Mucosa of gallbladder (tissue), 1 donor: Measurements from ENCODE around the gene CCSER1. TPM values are rescaled to one million over a fixed set of nuclear protein-coding genes. Genes with fewer than 3 reads are reported as not detected.

Experiments
- DNase-seq: peaks from one replicate; pipeline ENCODE4 v3.0.0-alpha.2; 2020; ENCODE audit warnings: low spot score
- total RNA-seq: library from RNA; stranded (reverse); gene quantifications from one replicate; pipeline ENCODE4 v1.2.1, GENCODE V29; 2021
- donor health status: DM: no; HTN: no; CAD: no.

Gene CCSER1
- total RNA-seq, 1 donor from 2014 or later = 5.4 TPM

DNA sequence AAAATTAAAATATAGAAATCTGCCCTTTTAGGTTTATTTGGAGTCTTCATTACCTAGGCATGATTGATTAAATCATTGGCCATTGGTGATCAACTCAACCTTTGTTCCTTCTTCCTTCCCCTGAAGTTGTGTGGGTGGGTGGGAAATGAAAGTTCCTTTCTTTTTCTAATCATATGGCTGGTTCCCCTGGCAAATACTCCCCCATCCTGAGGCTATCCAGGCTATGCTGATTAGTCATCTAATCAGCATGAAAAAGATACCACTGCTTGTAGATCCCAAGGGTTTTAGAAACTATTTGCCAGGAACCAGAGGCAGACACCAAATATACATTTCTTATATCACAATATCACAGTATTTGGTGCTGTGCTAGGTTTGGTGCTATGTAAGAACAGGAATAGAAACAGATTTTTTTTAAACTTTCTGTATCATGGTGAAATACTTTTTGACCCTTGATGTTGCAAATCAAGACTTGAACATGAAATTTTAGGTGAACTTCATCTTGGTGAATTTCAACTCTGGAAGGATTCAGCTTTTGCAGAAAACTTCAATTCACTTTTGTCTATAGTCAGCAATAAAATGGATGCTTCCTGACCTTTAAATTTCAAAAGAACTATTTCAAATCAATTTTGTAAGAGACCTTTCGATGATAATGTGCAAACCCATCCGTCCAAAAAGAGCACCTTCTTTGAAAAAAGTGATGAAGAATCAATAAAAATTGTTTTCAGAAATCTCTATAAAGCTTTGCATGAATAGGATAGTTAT is 71.1 kb downstream of the CCSER1 start:
- no peak for DNase-seq

DNA sequence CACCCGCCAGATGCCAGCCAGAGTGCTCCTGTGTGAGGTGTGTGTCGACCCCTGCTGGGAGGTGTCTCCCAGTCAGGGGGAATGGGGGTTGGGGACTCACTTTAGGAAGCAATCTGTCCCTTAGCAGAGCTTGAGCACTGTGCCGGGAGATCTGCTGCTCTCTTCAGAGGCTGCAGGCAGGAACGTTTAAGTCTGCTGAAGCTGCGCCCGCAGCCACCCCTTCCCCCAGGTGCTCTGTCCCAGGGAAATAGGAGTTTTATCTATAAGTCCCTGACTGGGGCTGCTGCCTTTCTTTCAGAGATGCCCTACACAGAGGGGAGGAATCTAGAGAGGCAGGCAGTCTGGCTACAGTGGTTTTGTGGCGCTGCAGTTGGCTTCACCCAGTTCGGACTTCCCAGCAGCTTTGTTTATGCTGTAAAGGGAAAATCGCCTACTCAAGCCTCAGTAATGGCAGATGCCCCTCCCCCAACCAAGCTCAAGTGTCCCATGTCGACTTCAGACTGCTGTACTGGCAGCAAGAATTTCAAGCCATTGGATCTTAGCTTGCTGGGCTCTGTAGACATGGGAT is 80.8 kb downstream of the CCSER1 start:
- DNase-seq = no peak

DNA sequence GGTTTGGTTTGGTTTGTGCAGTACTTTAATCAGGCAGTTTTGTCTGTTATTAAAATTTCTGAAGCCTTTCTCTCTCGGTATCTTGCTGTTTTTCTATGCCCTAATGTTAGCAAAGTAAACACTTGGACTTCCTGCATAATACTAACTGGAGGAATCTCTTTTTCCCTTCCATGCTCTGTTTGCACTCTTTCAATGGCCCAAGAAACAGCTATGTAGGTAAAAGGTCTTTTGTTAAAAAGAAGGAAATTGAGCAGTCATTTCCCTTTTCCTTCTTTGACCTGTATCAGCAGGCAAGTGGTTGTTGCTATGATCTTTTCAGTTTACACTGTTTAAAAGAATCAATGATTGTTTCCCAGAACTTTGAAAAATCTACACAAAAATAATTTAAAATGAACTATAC is 82.7 kb downstream of the CCSER1 start:
- DNase-seq = no peak

DNA sequence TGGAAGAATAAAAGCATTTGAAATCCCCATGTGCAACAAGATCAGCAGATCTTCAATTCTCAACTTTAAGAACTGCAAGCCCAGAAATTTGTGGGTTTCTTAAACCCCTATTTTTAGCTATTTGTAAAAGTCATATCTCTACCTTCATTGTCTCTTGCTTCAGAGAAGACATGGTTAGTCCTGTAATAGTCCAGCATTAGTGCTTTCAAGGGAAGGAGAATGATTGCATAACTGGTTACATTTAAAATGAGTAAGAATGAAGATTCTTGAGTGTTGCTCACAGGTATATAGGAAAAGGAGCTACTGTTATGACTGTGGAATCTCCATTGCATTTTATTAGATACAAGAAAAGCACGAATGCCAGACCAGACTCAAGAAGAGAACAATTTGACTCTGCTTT is 84.0 kb downstream of the CCSER1 start:
- no peak for DNase-seq

DNA sequence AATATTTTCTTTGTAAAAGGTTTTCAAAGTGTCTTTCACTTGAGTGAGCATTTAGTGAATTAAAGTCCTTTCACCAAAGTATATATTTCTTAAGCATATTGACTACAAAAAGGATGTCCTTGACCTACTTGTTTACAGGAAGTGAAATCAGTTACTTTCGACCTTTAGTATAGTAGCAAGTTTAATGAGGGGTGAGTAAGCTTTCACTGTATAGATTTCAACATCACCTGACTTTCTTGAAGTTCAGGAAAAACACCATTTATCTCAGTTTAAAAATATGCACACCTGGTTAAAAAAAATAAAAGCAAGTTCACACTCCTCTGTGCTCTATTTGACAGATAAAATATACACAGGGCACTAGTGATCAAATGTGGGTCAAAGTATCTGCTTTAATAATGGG is 88.1 kb downstream of the CCSER1 start:
- DNase-seq = no peak

DNA sequence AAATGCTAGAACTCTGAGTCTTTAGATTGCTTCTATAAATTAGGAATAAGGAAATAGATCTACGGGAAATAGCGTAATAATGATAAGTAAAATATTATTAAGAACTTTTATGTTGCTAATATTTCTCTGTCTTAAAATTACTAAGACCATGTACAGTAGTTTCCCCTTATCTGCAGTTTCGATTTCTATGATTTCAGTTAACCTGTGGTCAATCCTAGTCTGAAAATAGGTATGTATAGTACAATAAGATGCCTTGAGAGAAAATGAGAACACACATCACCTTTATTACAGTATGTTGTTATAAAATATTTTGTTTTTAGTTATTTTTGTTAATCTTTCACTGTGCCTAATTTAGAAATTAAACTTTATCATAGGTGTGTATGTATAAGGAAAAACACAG is 92.6 kb downstream of the CCSER1 start:
- no peak for DNase-seq

DNA sequence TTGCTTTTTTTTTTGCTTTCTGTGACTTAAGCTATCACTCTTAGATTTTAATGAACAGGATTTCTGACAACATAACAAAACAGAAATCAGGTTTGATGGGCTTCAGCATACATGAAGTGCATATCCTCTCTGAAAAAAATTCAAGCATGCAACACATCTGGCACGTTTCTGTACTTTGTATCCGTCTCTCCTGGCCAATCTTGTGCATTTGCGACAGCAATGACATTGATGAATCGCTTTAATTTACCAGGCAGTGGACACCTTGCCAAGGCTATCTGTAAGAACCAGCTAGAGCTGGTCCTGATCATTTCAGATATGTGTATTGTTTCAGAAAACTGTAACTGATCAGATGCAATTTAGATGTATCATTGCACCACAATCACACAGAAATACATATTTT is 93.3 kb downstream of the CCSER1 start:
- DNase-seq = no peak

DNA sequence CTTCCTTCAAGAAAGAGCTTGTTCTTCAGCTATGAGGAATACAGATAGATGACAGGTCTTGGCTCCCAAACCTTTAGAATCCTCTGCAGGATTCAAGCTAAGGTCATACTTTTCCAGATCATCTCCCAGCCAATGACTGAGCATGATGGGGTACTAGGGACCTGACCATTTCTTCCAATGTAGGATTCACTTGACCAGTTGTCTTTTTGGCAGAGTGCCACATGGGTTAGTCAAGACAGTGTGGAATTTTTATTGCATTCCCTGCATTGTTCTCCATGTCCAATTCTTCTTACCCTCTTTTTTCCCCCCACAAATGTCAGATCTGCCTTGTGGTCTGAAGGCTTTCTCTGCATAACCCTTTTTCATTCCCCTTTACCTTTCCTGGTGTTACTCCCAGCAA is 99.5 kb downstream of the CCSER1 start:
- no peak for DNase-seq

DNA sequence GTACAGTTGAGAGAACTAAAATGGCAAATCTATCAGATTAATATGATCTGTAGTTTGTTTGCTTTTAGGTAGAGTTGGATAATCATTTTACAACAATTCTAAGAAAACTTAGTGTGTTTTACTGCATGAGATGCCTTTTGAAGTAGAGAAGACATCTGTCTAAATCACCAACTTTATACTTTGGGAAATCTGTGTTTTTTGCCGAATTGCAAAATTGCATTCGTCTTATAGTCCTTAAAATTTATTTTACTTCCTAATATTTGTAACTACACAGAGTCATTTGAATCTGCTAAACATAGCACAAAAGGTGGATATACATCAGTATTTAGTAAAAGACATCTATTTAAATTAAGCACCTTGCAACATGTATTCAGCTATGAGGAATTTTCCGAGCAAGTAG is 100.0 kb downstream of the CCSER1 start:
- DNase-seq = no peak

DNA sequence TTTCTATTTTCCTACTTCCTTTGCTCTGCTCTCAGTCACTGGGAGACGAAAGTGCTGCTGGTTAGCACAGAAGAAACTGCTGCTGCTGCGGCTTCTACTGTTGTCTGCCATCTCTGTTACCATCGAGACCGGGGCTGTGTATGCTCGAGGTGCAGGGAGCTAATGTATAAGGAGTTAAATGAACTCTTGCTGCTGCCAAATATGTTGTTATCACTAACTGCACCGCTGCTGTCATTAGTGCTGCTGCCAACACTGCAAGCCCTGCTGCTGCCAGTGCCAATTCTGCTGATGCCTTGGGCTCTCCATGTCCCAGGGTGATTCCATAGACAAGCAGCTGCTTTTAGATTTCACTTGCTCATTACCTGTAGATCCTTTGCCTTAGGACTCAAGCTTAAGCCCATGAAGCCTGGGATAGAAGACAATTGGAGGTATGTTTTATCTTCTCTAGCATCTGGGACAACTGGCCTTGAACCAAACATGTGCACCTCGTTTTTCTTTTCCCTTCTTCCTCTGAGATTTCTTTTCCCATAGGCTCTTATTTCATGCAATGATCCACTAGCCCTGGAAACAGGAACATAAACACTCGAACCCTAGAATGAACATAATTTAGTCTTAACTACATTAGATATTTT is 107.8 kb downstream of the CCSER1 start:
- no peak for DNase-seq

DNA sequence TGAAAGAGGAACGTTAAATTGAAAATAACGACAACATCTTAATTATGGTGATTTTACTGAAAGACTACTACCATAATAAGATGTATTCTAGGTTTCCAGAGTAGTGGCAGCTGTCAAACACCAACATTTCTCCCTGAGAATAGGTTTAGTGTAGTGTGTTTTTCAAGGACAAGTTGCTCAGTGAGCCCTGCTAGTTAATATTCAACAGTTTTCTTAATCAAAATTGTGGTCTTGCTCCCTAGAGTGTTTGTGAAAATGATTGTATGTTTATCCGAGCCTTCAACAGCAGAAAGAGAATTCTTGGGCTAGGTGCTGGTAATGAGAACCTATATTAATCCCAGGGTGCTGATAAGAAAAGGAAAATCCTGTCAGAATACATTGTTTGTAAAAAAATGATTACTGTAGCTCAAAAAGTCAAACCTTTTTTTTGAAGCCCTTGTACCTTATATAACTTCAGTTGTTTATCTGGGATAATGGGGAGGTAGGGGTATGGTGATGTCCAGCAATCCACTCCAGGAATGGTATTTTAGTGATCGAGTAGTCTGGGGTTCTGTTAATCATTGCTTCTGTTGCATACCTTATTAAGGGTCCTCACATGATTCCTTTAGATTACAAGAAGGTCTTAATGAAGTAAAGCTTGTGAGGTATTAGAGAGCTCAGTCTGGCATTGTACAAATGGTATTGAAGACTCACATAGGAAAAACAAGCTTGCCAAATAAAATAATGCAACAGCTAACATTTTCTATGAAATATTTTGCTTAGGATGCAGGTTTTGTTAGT is 110.7 kb downstream of the CCSER1 start:
- DNase-seq = no peak

DNA sequence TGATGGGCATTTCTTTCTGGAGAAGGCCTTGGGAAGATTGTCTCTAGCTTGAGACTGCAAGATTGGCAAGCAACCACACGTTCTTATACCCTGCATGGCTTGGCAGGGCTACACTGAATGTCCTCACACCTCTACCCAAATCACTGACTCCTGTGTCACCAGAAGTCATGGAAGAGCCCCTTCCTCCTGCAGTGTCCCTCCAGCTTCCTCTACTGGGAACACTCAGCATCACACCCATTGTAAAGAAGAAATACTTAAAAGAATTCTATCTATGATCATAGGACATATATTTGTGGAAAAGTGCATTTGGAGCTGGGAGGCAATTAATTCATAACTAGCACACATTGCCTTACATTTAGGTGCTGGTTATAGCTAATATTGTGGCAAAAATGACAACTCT is 113.1 kb downstream of the CCSER1 start:
- DNase-seq = no peak

DNA sequence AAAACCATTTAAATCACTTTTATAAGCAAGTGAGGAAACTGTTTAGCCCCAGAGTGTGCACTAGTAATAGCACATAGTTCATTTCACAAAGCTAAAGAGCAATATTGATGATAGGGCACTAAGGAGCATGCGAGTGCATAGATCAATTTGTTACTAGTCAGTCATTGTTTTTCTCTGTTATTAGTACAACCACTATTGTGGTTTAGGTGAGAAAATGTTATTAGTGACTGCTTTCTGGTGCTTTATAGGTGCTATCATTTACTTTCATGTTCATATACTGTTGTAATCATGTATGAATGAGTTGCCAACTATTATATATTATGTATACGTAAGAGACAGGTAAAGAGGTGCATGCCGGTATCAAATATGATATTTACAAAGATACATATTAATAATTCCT is 113.8 kb downstream of the CCSER1 start:
- DNase-seq = no peak

DNA sequence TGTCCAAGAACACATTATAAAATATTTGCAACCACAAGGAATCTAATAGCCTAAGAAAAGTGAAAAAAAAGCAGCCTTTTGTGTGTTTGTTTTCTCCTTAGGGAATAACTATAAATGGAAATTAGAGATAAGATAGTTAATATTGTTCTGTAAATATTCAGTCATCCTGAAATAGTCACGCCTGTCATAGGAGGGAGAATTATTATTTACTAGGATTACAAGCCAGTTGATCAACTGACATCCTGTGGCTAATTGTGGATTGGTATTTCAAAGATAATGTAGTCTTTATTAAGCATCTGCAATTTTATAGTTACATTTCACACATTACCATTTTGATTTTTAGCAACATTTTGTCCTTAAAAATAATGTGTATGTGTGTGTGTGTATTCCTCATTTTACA is 118.6 kb downstream of the CCSER1 start:
- no peak for DNase-seq

DNA sequence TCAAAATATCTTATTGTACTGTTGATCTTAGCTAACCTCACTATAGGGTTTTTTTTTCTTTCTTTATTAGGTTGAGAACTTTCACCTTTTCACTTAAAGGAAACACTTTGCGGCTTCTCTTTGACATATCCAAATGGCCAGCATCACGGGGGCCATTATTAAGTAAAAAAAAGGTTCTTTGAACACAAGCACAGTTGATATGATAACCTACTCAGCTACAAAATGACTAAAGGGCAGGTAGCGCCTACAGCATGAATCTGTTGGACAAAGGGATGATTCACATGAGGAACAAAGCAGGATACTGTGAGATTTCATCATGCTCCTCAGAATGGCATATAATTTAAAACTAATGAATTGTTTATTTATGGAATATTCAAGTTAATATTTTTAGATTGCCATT is 119.6 kb downstream of the CCSER1 start:
- no peak for DNase-seq

DNA sequence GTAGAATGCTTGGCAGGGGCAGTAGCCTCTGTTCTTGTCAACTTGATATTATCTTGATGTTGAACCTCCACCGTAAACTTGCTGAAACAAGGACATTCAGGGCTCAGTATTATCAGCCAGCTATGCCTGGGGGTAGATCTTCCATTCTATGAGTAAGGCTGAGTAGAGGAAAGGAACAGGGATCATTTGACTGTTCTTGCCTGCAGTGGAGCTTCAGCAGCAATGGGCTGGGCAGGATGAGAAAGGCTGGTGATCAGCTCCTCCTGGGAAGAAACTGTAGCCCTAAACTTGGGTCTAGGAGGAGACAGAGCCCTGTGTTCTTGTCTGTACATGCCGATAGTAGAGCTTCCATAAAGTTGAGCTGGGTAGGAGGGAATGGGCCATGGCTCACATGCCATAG is 127.2 kb downstream of the CCSER1 start:
- DNase-seq = no peak

DNA sequence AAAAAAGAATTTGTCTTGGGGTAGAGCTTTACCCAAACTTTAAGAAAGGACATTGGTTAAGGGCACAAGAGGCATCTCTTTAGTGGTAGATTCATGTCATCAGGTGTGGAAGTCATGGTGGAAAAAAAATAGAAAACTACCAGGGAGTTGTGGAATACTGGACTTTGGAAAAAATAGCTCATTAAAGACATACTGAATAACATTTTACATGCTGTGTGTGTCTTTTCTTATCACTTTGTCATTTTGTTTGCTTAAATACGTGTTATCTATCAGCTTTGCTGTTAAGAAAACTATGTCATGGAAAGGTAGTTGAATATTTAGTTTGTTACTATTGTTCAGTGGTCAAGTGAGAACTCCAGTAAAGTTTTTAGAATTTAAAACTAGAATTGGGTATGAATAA is 147.0 kb downstream of the CCSER1 start:
- DNase-seq = no peak

DNA sequence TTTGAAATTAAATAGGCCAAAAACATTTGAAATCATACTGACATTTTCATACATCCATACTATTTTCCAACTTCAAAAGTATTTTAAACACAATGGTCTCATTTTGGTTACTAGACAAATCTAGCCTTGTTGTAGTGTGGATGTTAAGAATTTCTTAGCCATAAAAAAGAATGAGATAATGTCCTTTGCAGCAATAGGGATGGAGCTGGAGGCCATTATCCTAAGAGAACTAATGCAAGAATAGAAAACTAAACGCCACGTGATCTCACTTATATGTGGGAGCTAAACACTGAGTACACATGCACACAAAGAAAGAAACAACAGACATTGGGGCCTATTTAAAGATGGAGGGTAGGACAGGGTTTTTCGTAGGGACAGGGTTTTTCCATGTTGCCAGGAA is 153.8 kb downstream of the CCSER1 start:
- no peak for DNase-seq

DNA sequence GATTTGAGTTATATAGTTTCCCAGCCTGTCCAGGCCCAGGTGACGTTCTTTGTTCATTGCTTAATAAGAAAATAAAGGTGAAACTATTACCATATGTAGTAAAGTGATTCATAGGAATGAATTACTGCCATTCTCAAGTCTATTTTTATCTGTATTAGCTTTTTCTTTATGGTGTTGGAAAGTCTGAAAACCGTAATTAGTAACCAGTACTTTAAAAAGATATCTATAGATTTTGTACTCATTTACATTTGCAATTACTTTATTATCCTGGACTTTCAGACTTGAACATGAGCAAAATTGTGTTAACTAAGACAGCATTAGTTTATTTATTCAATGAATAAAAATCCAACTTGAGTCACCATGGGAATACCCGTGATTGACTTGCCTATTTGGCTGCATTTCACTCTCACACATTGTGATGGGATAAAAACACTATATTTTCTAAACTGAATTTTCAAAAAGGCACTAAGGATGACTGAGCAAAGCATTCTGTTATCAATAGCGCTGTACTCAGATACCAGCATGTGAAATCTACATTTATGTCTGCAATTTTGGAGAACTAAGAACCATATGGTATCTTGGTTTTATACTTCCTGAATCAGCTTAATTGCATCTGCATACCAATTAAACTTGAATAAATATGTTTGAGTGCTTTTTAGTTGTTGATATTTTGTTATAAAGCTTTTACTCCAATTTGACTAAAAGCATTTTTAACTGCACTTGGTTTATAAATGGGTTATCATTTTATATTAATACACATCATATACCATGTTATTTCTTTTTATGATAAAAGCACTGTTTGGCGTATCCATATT is 154.6 kb downstream of the CCSER1 start:
- DNase-seq = no peak

DNA sequence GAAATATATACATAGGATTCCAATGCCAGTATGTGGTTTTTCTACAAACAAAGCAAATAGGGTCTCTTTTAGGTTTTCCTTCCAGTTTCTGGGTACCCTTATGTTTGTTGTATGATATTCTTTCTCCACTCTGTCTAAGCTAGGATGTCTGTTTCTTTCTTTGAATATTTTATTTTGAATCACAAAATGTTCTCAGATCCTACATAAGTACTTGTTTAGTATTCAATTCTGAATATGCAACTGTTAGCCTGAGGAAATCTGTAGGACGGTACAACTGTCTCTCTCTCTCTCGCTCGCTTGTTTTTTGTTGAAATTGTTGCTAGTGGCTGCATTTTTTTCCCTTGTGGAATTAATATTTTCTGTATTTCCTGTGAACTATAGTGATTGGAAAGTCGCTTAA is 163.2 kb downstream of the CCSER1 start:
- DNase-seq = no peak

DNA sequence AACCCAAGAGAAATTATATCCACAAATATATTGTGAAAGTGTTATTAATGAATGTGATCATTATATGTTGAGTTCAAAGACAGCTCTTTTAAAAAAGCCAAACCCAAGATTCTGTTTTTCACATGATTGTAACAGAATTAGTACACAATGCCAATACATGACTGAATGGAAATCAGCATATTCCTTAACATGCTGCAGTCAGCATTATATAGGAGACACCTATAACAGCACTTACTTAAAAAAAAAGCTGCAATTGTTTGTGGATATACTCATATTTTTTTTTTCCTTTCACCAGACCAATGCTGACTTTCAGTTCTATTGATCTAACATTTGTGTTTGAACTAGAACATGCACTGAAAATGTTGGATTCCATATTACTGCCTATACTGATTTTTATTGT is 165.2 kb downstream of the CCSER1 start:
- no peak for DNase-seq

DNA sequence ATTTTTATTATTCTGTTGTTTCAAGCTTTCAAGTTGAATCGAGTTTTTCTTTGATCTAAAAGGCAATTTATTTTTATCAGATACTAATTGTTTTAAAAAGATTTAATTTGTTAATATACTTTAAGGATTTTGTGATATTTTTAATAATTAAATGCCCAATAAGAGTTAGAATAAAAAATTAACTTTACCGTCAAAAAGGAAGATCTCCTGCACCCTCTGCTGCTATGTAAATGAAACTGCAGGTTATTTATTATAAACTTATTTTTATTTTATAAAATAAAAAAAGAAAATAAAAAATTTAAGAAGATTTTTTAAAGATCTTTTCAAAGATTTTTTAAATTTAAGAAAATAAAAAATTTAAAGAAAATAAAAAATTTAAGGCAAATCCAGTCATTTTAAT is 166.1 kb downstream of the CCSER1 start:
- no peak for DNase-seq
